GM21360 (cell line): Measurements from ENCODE around the gene CLIP1.

Experiments used
- ATAC-seq: cut with Tn5 transposase; IDR thresholded peaks from one replicate; pipeline ENCODE4 v1.9.1; 2021; ENCODE audit warnings: mild to moderate bottlenecking, moderate library complexity; ENCODE audit not compliant: unreplicated experiment

The CLIP1 gene

DNA sequence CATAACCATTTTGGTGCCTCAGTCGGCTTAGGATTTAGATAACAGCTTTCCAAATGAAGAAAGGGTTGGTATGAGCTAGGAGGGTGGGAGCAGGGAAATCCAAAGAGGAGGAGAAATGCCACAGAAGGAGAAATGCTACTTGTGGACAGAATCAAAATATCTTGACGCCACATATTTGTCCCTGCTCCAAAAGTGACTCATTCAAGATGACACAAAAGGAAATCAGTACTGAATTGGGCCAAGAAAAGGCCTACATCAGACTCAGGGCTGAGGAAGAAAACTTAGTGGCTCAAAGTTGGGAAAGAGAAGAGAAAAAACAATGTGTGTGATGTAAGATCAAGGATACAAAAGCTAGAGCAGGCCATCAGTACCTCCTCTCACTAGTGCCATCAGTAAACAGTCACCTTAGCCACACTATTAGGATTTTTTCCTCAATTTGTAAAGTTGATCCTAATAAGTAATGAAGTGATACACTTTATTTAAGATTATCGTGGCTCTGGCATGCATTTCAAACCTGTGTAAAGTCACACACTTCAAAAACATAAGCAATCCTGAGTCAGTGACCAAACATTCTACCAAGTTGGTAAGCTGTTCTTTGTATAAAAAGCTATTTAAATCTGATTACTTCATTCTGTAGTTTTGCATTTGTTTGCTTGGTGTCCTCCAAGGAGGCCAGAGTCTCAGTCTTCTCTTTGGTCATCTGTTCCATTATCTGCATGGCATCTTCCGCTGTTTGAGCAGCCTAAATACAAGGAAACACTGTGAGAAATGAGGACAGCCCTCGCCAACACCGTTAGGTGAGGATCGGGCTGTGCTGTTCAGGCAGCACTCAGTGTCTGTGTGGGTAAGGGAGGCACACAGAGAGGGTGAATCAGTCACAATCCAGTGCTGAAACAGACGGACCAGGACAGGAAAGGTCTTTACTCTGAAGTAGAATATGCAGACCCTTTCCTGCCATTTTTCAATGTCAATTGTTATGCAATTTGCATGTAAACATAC, 103.6 kb downstream of the CLIP1 start:
- no peak for ATAC-seq

DNA sequence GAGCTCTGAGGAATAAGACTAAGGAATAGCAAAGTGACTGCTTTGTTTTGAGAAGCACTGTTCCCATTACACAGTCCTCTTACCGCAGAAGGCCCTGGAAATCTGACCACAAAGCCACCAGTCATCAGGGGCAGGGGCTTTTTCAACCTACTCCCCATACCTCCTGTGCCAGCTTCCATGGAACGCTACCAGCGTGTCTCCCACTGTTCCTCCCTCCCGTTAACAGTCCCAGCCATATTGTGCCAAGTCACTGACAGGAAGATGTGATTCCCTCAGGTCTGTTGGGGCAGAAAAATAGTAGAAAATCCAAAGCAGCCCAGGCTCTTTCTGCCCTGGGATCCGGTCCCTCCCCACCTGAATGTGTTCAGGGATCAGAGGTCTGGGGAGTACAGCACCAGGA, 109.5 kb downstream of the CLIP1 start:
- no peak for ATAC-seq

DNA sequence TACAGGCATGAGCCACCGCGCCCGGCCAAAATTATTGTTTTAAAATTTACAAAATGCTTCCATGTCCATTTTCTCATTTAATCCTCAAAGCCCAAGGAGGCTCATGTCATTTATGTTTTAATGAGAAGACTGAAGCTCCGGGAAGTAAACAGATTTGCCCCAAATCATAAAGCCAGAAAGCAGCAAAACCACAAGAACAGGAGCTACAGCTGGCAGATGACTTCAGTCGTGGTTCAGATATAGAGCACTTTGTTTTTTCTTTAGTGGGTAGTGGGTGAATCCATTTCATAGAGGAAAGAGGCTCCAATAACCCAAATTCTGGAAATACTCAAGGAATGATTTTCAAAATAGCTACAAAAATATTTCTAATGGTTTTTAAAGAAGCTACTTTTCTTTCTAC, 110.8 kb downstream of the CLIP1 start:
- ATAC-seq: no peak

GRCh38 chr12:122310626-122311333, 111.7 kb downstream of the CLIP1 start:
- no peak for ATAC-seq

DNA sequence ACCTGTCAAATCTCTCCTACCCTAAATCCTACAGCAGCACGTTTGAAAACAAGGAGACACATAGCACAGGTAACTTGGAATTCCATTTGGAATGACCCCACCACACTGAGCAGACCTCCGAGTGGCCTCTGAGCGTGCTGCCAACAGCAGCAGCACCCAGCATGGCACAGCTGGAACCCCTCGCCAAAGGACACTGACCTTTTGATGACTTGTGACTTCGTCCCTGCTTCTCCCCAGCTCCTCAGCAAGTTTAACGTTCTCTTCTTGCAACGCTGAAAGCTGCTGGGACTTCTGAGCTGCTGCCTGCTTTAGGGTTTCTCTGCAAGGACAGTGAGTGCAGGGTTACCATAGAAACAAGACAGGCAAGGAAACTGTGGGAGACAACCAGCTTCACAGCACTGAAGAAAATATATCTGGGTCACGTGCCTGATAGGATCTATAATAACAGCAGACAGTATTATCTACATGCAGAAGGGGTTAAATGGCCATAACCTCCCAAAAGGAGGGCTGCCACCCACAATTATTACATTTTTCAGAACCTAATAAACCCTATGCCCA, 112.8 kb downstream of the CLIP1 start:
- no peak for ATAC-seq

DNA sequence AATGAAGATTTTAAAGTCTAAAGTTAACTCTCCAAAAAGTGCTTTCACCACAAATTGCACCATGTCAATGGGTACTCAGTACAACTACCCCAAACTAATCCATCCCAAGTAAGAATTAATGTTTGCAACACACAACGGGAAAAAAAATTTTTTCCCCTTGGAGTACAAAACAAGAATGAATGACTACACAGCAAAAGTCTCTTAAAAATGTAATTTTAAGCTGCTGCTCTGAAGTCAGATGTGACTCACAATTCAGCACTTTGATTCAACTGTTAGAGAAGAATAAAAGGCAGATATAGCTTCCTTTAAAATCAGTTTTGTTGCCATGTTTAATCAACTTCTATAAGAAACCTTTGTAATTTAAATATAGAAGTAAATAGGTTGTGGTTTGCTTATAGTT, 113.7 kb downstream of the CLIP1 start:
- no peak for ATAC-seq

DNA sequence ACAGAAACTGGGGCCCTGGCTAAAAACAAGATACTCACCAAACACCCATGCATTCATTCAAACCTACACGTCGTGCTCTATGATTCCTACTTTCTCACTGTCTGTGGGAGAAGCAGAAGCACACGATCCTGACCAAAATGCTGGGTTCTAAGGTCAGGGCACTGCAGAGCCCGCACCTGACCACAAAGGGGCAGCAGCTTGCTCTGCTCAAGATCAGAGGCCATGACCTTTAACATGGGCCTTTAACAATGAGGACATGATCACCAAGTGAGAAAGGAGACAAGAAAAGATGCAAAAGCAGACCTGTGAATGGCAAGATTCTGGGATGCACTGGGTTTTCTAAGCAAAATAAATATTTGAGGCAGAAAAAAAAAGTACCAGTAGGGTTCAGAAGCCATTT, 116.1 kb downstream of the CLIP1 start:
- no peak for ATAC-seq

GRCh38 chr12:122304924-122305323, 117.5 kb downstream of the CLIP1 start:
- no peak for ATAC-seq

- ATAC-seq: no peak
These were observed 119.4 kb downstream of the CLIP1 start for GRCh38 chr12:122303068-122303467.

GRCh38 chr12:122298071-122298748, 124.3 kb downstream of the CLIP1 start:
- ATAC-seq: no peak

- no peak for ATAC-seq
These were observed 125.0 kb downstream of the CLIP1 start for GRCh38 chr12:122297494-122297893.

DNA sequence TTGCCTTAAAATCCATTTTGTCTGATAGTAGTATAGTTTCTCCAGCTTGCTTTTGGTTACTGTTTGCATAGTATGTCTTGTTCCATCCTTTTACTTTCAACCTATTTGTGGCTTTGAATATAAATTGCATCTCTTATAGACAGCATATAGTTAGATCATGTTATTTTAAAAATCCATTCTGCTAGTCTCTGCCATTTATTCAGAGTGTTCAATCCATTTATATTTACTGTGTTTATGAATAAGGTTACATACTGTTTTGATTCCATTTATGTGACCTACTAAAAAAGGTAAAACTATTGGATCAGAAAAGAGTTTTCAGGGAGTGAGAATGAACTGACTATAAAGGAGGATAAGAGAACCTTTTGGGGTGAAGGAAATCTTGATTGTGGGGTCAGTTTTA, 126.6 kb downstream of the CLIP1 start:
- ATAC-seq: no peak

- no peak for ATAC-seq
These were observed 129.4 kb downstream of the CLIP1 start for GRCh38 chr12:122293081-122293480.

DNA sequence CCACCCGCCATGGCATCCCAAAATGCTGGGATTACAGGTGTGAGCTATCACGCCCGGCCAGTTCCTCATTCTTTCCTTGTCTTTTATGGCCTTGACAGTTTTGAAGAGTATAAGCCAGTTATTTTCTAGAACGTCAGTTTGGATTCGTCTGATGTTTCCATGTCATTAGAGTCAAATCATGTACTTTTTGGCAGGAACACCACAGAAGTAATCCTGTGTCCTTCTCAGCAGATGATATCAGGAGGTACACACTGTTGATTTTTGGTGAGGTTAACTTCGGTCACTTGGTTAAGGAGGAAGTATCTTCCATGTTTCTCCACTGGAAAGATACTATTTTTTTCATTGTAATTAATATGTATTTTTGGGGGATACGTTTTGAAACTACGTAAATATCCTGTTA, 131.0 kb downstream of the CLIP1 start:
- no peak for ATAC-seq

GRCh38 chr12:122283680-122284079, 138.8 kb downstream of the CLIP1 start:
- no peak for ATAC-seq

- no peak for ATAC-seq
These were observed 140.4 kb downstream of the CLIP1 start for GRCh38 chr12:122282061-122282460.

- ATAC-seq: no peak
These were observed 146.2 kb downstream of the CLIP1 start for GRCh38 chr12:122276242-122276641.

DNA sequence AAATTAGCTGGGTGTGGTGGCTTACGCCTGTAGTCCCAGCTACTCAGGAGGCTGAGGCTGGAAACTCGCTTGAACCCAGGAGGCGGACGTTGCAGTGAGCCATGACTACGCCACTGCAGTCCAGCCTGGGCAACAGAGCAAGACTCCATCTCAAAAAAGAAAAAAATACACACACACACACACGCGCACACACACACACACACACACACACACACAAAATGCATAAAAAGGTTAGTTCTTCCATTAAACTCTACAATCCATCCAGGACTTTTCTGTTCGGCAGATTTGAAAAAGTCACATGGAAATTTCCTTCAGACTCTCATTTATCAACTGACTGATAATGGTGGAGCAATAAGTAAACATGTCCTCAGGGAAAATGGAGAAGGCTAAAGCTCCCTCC, 147.0 kb downstream of the CLIP1 start:
- no peak for ATAC-seq

- peak; percentile 84 for ATAC-seq
These were observed 156.1 kb downstream of the CLIP1 start, which contains the start of gene VPS33A for GRCh38 chr12:122266230-122266901. TSS of gene VPS33A (minus strand) at chr12:122266494. CDS start at chr12:122266408, 86 bp downstream.

DNA sequence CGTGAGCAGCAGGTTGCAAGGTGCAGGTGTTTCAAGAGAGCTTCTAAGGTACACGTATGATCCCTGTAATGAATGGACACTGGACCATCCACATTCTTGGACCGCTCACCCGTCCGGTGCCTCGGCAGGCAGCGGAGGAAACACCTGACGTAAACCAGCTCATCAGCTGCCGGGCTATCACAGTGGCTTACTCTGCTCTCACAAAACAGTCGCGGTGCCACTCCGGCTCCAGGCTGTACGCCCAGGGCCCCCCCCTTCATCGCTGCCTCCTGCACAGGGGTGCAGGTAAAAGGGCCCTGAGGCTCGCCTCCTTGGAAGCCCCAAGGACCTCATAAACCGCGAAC, 156.6 kb downstream of the CLIP1 start:
- peak; percentile 28 for ATAC-seq

DNA sequence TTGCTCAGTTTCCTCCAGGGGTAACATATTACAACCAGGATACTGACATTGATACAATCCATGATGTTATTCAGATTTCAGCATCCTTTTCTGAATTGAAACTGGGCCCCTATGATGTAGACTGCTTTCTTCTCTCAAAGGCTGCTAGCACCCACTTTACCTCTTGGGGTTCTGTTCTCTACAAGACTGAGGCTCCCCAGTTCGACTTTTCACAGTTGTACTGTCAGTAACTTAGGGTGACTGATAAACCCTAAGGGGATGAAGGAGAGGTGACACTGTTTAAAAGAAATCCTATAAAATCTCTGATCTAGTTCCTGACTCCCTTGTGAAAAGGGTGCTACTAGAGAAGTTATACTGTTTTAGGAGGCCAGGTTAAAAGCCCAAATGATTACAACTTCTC, 157.0 kb downstream of the CLIP1 start:
- ATAC-seq: no peak
